Measurements from ENCODE around the gene GTF2A2. TPM values are rescaled to one million over a fixed set of nuclear protein-coding genes. Genes with fewer than 3 reads are reported as not detected.

The GTF2A2 gene
- polyA plus RNA-seq, 1 donor from 2014 or later: 171 TPM

- H3K4me3 ChIP-seq (ENCODE audit: low read length): peak overlapping the region; percentile 40
- H2AFZ ChIP-seq (ENCODE audit: low read depth, low read length): no peak overlapping the region
- H3F3A ChIP-seq (ENCODE audit: insufficient read depth, low read length, poor library complexity, severe bottlenecking): no peaks in the 10 kb centered on the region
- no peaks in the 10 kb centered on the region for H3K27me3 ChIP-seq (ENCODE audit: insufficient read depth, low read depth, low read length)
- no peaks in the 10 kb centered on the region for H3K36me3 ChIP-seq (ENCODE audit: insufficient read depth, low read length)
- H3K4me2 ChIP-seq (ENCODE audit: low read length): no peak overlapping the region
- no peak overlapping the region for H3K9ac ChIP-seq (ENCODE audit: low read length)
- no peaks in the 10 kb centered on the region for H3K9me2 ChIP-seq (ENCODE audit: insufficient read depth, low read length)
- H3K9me3 ChIP-seq (ENCODE audit: low read length): no peaks in the 10 kb centered on the region
- H3K79me2 ChIP-seq (replicated peaks; ENCODE audit: insufficient read depth, low read length): no peaks in the 10 kb centered on the region
- TF ChIP-seq, protein P1, sequence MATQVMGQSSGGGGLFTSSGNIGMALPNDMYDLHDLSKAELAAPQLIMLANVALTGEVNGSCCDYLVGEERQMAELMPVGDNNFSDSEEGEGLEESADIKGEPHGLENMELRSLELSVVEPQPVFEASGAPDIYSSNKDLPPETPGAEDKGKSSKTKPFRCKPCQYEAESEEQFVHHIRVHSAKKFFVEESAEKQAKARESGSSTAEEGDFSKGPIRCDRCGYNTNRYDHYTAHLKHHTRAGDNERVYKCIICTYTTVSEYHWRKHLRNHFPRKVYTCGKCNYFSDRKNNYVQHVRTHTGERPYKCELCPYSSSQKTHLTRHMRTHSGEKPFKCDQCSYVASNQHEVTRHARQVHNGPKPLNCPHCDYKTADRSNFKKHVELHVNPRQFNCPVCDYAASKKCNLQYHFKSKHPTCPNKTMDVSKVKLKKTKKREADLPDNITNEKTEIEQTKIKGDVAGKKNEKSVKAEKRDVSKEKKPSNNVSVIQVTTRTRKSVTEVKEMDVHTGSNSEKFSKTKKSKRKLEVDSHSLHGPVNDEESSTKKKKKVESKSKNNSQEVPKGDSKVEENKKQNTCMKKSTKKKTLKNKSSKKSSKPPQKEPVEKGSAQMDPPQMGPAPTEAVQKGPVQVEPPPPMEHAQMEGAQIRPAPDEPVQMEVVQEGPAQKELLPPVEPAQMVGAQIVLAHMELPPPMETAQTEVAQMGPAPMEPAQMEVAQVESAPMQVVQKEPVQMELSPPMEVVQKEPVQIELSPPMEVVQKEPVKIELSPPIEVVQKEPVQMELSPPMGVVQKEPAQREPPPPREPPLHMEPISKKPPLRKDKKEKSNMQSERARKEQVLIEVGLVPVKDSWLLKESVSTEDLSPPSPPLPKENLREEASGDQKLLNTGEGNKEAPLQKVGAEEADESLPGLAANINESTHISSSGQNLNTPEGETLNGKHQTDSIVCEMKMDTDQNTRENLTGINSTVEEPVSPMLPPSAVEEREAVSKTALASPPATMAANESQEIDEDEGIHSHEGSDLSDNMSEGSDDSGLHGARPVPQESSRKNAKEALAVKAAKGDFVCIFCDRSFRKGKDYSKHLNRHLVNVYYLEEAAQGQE (IDR thresholded peaks at IDR 0.05; ENCODE audit: borderline replicate concordance): no peak
- TF ChIP-seq TAF1 (IDR thresholded peaks at IDR 0.05; ENCODE audit: low read depth): no peak
- no peak for TF ChIP-seq SMC3 (conservative IDR thresholded peaks at IDR 0.05; ENCODE audit: poor library complexity)
- no peak for TF ChIP-seq MXI1 (conservative IDR thresholded peaks at IDR 0.05; ENCODE audit: poor library complexity, severe bottlenecking)
- no peak for TF ChIP-seq EZH2 (IDR thresholded peaks at IDR 0.05; ENCODE audit: borderline replicate concordance, insufficient read depth, low read length, poor library complexity, severe bottlenecking)
- no peak for TF ChIP-seq POLR2AphosphoS5 (IDR thresholded peaks at IDR 0.05)
- no peak for TF ChIP-seq RAD21 (conservative IDR thresholded peaks at IDR 0.05)
- TF ChIP-seq EP300 (conservative IDR thresholded peaks at IDR 0.05; ENCODE audit: poor library complexity, severe bottlenecking): no peak
- TF ChIP-seq, protein P2, sequence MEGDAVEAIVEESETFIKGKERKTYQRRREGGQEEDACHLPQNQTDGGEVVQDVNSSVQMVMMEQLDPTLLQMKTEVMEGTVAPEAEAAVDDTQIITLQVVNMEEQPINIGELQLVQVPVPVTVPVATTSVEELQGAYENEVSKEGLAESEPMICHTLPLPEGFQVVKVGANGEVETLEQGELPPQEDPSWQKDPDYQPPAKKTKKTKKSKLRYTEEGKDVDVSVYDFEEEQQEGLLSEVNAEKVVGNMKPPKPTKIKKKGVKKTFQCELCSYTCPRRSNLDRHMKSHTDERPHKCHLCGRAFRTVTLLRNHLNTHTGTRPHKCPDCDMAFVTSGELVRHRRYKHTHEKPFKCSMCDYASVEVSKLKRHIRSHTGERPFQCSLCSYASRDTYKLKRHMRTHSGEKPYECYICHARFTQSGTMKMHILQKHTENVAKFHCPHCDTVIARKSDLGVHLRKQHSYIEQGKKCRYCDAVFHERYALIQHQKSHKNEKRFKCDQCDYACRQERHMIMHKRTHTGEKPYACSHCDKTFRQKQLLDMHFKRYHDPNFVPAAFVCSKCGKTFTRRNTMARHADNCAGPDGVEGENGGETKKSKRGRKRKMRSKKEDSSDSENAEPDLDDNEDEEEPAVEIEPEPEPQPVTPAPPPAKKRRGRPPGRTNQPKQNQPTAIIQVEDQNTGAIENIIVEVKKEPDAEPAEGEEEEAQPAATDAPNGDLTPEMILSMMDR (IDR thresholded peaks at IDR 0.05; ENCODE audit: poor library complexity, severe bottlenecking): no peak
- H3K27ac ChIP-seq (ENCODE audit: low read length): no peak overlapping the region
- H4K20me1 ChIP-seq (ENCODE audit: insufficient read depth): no peaks in the 10 kb centered on the region
These were observed 40.9 kb downstream of the GTF2A2 start for GRCh38 chr15:59616379-59616778.

DNA sequence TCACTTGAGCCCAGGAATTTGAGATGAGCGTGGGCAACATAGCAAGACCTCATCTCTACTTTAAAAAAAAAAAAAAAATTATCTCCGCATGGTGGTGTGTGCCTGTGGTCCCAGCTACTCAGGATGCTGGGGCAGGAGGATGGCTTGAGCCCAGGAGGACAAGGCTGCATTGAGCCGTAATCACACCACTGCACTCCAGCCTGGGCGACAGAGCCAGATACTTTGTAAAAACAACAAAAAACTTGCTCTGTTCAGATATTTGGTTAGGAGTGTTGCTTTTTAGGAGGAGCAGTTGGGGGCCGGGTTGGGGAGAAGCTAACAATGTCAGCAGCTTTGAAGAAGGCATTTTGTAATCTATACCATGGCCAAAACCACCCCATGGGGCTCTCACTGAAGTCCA, 41.7 kb downstream of the GTF2A2 start:
- Histone ChIP-seq H4K20me1 (ENCODE audit: insufficient read depth) (no peaks in the 10 kb centered on the region), H2AFZ (ENCODE audit: low read depth, low read length) (no peak overlapping the region), H3K27me3 (ENCODE audit: insufficient read depth, low read depth, low read length) (no peaks in the 10 kb centered on the region), H3K79me2 (replicated peaks; ENCODE audit: insufficient read depth, low read length) (no peaks in the 10 kb centered on the region), H3K36me3 (ENCODE audit: insufficient read depth, low read length) (no peaks in the 10 kb centered on the region), H3K9me3 (ENCODE audit: low read length) (no peaks in the 10 kb centered on the region), H3F3A (ENCODE audit: insufficient read depth, low read length, poor library complexity, severe bottlenecking) (no peaks in the 10 kb centered on the region), H3K4me2 (ENCODE audit: low read length) (no peak overlapping the region), H3K27ac (ENCODE audit: low read length) (no peak overlapping the region), H3K9me2 (ENCODE audit: insufficient read depth, low read length) (no peaks in the 10 kb centered on the region), H3K9ac (ENCODE audit: low read length) (no peak overlapping the region), H3K4me3 (ENCODE audit: low read length) (no peak overlapping the region)
- TF ChIP-seq POLR2AphosphoS5 (IDR thresholded peaks at IDR 0.05): no peak
- no peak for TF ChIP-seq MXI1 (conservative IDR thresholded peaks at IDR 0.05; ENCODE audit: poor library complexity, severe bottlenecking)
- no peak for TF ChIP-seq EP300 (conservative IDR thresholded peaks at IDR 0.05; ENCODE audit: poor library complexity, severe bottlenecking)
- no peak for TF ChIP-seq EZH2 (IDR thresholded peaks at IDR 0.05; ENCODE audit: borderline replicate concordance, insufficient read depth, low read length, poor library complexity, severe bottlenecking)

Data from neural cell (in vitro differentiated cells).